ENCODE data around the gene HYI. TPM values are rescaled to one million over a fixed set of nuclear protein-coding genes. Genes with fewer than 3 reads are reported as not detected.
A peak's percentile ranks its signal among the peaks of the same experiment; 100 is the strongest.
"Not testable (repeated sequence)": the region's sequence is repeated elsewhere in the genome, so short reads cannot be mapped to it uniquely, and the experiment has no call there.

The HYI gene
- total and polyA plus RNA-seq, 11 donors: 8.1 to 33.0 (median 20.9) TPM

DNA sequence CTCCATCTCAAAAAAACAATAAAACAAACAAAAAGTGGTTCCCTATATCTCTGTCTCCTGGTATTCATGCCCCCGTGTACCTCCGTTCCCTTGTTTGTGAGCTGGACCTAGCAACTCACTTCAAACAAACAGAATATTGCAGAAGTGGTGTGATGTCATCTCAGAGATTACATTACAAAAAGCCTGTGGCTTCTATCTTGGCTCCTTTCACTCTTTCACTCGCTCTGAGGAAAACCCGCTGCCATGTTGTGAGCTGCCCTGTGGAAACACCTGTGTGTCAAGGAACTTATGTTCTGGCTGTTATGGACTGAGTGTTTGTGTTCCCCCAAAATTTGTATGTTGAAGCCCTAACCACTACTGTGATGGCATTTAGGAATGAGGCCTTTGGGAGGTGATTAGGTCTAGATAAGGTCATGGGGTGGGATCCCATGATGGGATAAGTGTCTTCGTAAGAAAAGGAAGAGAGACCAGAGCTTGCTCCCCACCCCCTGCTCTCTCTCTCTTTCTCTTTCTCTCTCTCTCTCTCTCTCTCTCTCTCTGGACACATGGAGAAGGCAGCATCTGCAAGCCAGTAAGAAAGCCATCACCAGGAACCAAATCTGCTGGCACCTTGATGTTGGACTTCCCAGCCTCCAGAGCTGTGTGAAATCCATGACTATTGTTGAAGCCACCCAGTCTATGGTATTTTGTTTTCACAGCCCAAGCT is 7.4 kb upstream of the HYI start:
- Histone ChIP-seq H3K4me3 (no peak overlapping the region), H3K27ac (no peak overlapping the region), H3K4me1 (no peaks in the 10 kb centered on the region), H3K36me3 (no peaks in the 10 kb centered on the region), H3K9me3 (no peaks in the 10 kb centered on the region), H3K27me3 (peaks cover 0 to 5% (median 0%) of the 10 kb centered on the region in 9 donors)
- intact Hi-C loops (cut with DNase I): no loop called here
- TF ChIP-seq, protein P1, sequence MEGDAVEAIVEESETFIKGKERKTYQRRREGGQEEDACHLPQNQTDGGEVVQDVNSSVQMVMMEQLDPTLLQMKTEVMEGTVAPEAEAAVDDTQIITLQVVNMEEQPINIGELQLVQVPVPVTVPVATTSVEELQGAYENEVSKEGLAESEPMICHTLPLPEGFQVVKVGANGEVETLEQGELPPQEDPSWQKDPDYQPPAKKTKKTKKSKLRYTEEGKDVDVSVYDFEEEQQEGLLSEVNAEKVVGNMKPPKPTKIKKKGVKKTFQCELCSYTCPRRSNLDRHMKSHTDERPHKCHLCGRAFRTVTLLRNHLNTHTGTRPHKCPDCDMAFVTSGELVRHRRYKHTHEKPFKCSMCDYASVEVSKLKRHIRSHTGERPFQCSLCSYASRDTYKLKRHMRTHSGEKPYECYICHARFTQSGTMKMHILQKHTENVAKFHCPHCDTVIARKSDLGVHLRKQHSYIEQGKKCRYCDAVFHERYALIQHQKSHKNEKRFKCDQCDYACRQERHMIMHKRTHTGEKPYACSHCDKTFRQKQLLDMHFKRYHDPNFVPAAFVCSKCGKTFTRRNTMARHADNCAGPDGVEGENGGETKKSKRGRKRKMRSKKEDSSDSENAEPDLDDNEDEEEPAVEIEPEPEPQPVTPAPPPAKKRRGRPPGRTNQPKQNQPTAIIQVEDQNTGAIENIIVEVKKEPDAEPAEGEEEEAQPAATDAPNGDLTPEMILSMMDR (IDR thresholded peaks at IDR 0.05): no peak
- no peak for TF ChIP-seq POLR2A (IDR thresholded peaks at IDR 0.05)
- no peak for DNase-seq
- WGBS, 4 donors: 91 to 93% (median 92%) methylated on average over 5 of the region's 5 CpGs
- ATAC-seq: no peak

DNA sequence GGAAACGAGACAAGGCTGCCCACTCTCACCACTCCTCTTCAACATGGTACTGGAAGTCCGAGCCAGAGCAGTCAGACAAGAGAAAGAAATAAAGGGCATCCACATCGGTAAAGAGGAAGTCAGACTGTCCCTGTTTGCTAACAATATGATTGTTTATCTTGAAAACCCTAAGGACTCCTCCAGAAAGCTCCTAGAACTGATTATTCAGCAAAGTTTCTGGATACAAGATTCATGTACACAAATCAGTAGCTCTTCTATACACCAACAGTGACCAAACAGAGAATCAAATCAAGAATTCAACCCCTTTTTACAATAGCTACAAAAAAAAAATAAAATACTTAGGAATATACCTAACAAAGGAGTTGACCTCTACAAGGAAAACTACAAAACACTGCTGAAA is 4.6 kb upstream of the HYI start:
- 66 to 88% (median 84%) methylated on average over 3 of the region's 3 CpGs for WGBS, 4 donors
- DNase-seq; H3K4me3 ChIP-seq; ATAC-seq; intact Hi-C loops (cut with DNase I); H3K27ac ChIP-seq; H3K9me3 ChIP-seq; H3K27me3 ChIP-seq; H3K36me3 ChIP-seq: not testable (repeated sequence)
- peaks cover 0 to 15% (median 0%) of the 10 kb centered on the region in 12 donors for H3K4me1 ChIP-seq

DNA sequence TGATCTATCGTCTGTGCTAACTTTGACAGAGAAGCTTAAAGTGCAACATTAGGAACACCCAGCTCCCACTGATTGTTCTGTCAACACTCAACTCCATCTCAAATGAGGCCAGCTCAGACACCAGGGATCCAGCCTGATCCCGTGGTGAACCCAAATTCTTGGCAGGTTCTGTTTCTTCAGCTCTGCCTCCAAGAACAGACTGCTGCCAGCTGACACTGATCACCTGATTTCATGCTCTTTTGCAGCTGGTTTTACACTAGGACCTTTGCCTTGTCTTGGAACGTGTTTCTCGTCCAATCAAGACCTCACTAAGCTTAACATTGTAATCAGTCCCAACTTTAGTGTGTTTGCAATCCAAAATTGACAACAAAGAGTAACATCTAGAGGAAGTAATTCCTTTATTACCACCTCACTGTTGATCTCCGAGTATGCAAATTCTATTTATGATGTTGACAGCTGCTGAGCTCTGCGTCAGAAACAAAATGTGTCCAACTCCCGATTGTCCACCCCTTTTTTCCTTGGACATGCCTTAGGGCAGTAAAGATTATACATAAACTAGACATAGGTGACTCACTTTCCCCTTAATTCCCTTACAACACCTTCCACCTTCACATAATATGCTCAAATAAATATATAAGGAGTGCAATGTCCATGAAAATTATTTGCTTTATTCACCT is 1.6 kb upstream of the HYI start:
- Histone ChIP-seq H3K27ac (no peak overlapping the region), H3K4me1 (peaks cover 0 to 24% (median 7%) of the 10 kb centered on the region in 12 donors), H3K9me3 (no peaks in the 10 kb centered on the region), H3K27me3 (peaks cover 0 to 5% (median 0%) of the 10 kb centered on the region in 9 donors), H3K36me3 (peaks cover 0 to 21% (median 14%) of the 10 kb centered on the region in 9 donors), H3K4me3 (peak overlapping the region in 1 of 12 donors; percentile 62)
- TF ChIP-seq, protein P1 (IDR thresholded peaks at IDR 0.05): no peak
- TF ChIP-seq POLR2A (IDR thresholded peaks at IDR 0.05): no peak
- ATAC-seq (no peak), DNase-seq (peak in 1 of 5 donors; percentile 27)
- WGBS, 4 donors: 63 to 75% (median 69%) methylated on average over 7 of the region's 7 CpGs
- intact Hi-C loops (cut with DNase I): no loop called here

DNA sequence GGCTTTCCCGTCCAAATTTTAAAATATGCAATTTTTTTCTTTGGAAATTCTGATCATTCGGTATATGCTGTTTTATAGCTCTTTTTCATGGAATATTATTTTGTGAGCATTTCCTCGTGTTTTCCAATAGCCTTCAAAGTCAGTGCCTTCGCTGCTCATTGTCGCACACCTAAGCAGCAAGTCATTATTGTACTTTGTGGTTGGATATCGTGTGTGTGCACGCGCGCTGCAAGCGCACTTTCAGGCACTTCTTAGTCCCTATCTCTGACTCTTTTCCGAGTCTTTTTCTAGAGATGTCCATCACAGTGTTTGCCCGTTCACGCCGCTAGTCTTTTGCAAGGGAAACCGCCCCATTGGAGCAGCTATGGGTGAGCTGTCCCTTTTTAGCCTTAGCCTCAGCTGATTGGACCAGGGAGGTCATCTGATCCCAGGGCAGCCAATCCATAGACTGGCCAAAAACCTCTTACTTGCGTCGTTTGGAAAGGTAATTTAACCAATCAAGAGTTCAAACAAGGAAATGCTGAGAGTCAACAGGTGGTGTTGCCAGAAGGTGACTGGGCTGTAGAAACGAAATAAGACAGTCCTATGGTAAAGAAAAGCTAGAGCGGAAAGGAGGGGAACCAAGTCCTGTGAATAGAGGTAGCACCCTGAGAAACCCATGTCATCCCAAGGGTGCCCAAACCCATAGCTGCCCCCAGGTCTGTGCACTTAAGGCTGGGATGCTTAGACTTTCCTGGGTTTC is 710 bp upstream of the HYI start:
- DNase-seq (peak in 4 of 5 donors; percentile 72 to 84 (median 81)), ATAC-seq (peak; percentile 76 to 89 (median 83))
- Histone ChIP-seq H3K4me3 (peak overlapping the region; percentile 35 to 74 (median 62)), H3K9me3 (no peaks in the 10 kb centered on the region), H3K36me3 (peaks cover 0 to 30% (median 23%) of the 10 kb centered on the region in 9 donors), H3K27ac (peak overlapping the region; percentile 84 to 96 (median 89)), H3K4me1 (peaks cover 0 to 24% (median 7%) of the 10 kb centered on the region in 12 donors), H3K27me3 (peaks cover 0 to 5% (median 0%) of the 10 kb centered on the region in 9 donors)
- TF ChIP-seq POLR2A (IDR thresholded peaks at IDR 0.05): peak in 1 of 2 donors; percentile 12
- TF ChIP-seq, protein P1 (IDR thresholded peaks at IDR 0.05): peak in 3 of 12 donors; percentile 6 to 34 (median 16)
- intact Hi-C loops (cut with DNase I): no loop called here
- WGBS, 4 donors: 9 to 12% (median 10%) methylated on average over 19 of the region's 19 CpGs

Measured in heart left ventricle (tissue), 16 donors.